ENCODE results near the gene TNFRSF17.

Gene TNFRSF17

GRCh38 chr16:12009462-12009861, 44.5 kb downstream of the TNFRSF17 start:
- no peak for DNase-seq

GRCh38 chr16:12009922-12010321, 44.9 kb downstream of the TNFRSF17 start:
- no peak for DNase-seq

- DNase-seq = no peak
Observed at GRCh38 chr16:12010388-12011251, 45.6 kb downstream of the TNFRSF17 start.

GRCh38 chr16:12011565-12011964, 46.6 kb downstream of the TNFRSF17 start:
- no peak for DNase-seq

DNA sequence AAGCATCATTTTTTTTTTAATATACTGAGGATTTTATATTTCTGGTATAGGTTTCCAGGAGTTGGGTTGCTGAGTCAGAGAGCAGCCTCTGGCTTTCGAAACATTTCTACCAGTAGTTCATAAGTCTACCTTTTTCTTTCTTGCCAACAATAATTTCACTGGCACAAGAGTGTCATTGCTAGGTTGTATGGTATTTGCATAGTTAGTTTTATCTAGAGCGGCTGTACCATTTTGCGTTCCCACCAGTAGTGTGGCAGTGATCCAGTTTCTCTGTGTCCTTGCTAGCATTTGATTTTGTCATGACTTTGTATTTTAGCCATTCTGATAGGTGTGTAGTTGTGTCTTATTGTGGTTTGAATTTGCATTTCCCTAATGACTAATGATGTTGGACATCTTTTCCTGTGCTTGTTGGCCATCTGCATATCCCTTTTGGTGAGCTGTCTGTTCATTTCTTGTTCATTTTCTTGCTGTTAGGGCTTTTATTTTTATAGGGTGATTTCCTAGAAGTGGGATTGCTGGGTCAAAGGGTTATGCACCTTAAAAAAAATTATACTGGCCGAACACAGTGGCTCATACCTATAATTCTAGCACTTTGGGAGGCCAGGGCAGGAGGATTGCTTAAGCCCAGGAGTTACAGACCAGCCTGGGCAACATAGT, 51.4 kb downstream of the TNFRSF17 start:
- no peak for DNase-seq

DNA sequence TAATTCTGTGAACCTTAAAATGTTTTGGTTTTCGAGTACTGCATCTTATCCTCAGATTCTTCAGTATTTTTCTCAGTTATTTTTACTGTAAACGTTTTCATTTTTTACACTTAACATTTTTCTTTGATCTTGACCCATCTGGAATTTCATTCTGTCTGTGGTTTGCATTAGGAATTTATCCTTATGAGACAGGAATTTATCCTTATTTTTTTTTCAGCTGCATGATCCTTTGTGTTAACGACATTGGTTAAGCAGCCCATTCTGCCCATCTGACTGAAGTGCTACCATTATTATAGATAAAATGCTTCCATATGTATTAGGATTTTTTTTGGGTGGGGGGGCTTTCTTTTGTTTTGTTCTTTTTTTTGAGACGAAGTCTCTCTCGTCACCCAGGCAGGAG, 52.5 kb downstream of the TNFRSF17 start:
- DNase-seq = no peak

All from activated CD8-positive, alpha-beta memory T cell treated with anti-CD3 and anti-CD28 coated beads for 24 hours (primary cell).